Measurements from ENCODE around the gene CDK15. TPM values are rescaled to one million over a fixed set of nuclear protein-coding genes. Genes with fewer than 3 reads are reported as not detected.

CDK15 gene
- total RNA-seq, 1 donor from 2014 or later, result 0.21 TPM

- TF ChIP-seq EZH2phosphoT487 (IDR thresholded peaks at IDR 0.05) (no peak), CTCF (IDR thresholded peaks at IDR 0.05) (no peak), EZH2 (IDR thresholded peaks at IDR 0.05) (no peak)
- no peak overlapping the region for H2AFZ ChIP-seq (replicated peaks)
- no peak overlapping the region for H3K27ac ChIP-seq
- H3K79me2 ChIP-seq (ENCODE audit: low read depth), result no peaks in the 10 kb centered on the region
- Mint-ChIP-seq H3K4me3 (no peak overlapping the region), H3K4me1 (no peaks in the 10 kb centered on the region), H3K9me3 (no peaks in the 10 kb centered on the region), H3K36me3 (no peaks in the 10 kb centered on the region), H3K27me3 (ENCODE audit: insufficient read depth, low read depth) (peaks cover 5% of the 10 kb centered on the region), H3K27ac (no peak overlapping the region)
- no peak overlapping the region for H3K9ac ChIP-seq
- no peaks in the 10 kb centered on the region for H4K20me1 ChIP-seq (ENCODE audit: low read depth)
- H3F3A ChIP-seq (ENCODE audit: low read depth), result peaks cover 5% of the 10 kb centered on the region
- no peaks in the 10 kb centered on the region for H3K9me3 ChIP-seq (ENCODE audit: low read depth)
- DNase-seq (ENCODE audit: low spot score), result no peak
- no peak overlapping the region for H3K4me2 ChIP-seq
- H3K4me3 ChIP-seq, result no peak overlapping the region
- H3K36me3 ChIP-seq, result no peaks in the 10 kb centered on the region
- no peaks in the 10 kb centered on the region for H3K27me3 ChIP-seq
- H3K4me1 ChIP-seq, result no peaks in the 10 kb centered on the region
Measured at GRCh38 chr2:201789395-201789794, 16.9 kb upstream of the CDK15 start.

GRCh38 chr2:201790291-201790690 is 16.0 kb upstream of the CDK15 start:
- Mint-ChIP-seq H3K36me3 (no peaks in the 10 kb centered on the region), H3K27me3 (ENCODE audit: insufficient read depth, low read depth) (peaks cover 5% of the 10 kb centered on the region), H3K9me3 (no peaks in the 10 kb centered on the region), H3K4me1 (no peaks in the 10 kb centered on the region), H3K27ac (no peak overlapping the region), H3K4me3 (no peak overlapping the region)
- Histone ChIP-seq H3K36me3 (no peaks in the 10 kb centered on the region), H3K4me3 (no peak overlapping the region), H3K9ac (no peak overlapping the region), H3F3A (ENCODE audit: low read depth) (peaks cover 6% of the 10 kb centered on the region), H3K4me2 (no peak overlapping the region), H4K20me1 (ENCODE audit: low read depth) (no peaks in the 10 kb centered on the region), H2AFZ (replicated peaks) (no peak overlapping the region), H3K4me1 (no peaks in the 10 kb centered on the region), H3K27me3 (no peaks in the 10 kb centered on the region), H3K9me3 (ENCODE audit: low read depth) (no peaks in the 10 kb centered on the region), H3K79me2 (ENCODE audit: low read depth) (no peaks in the 10 kb centered on the region), H3K27ac (no peak overlapping the region)
- DNase-seq (ENCODE audit: low spot score), result no peak
- no peak for TF ChIP-seq CTCF (IDR thresholded peaks at IDR 0.05)
- no peak for TF ChIP-seq EZH2phosphoT487 (IDR thresholded peaks at IDR 0.05)
- no peak for TF ChIP-seq EZH2 (IDR thresholded peaks at IDR 0.05)

- no peak for DNase-seq (ENCODE audit: low spot score)
- H3K27ac ChIP-seq, result no peak overlapping the region
Measured at GRCh38 chr2:201790989-201791388, 15.3 kb upstream of the CDK15 start.

More at GRCh38 chr2:201790989-201791388, 15.3 kb upstream of the CDK15 start:
- Histone ChIP-seq H3F3A (ENCODE audit: low read depth) (peaks cover 11% of the 10 kb centered on the region), H4K20me1 (ENCODE audit: low read depth) (no peaks in the 10 kb centered on the region), H3K27me3 (no peaks in the 10 kb centered on the region), H3K79me2 (ENCODE audit: low read depth) (no peaks in the 10 kb centered on the region), H3K9me3 (ENCODE audit: low read depth) (no peaks in the 10 kb centered on the region), H3K4me1 (no peaks in the 10 kb centered on the region), H3K4me2 (no peak overlapping the region), H3K9ac (no peak overlapping the region), H3K36me3 (no peaks in the 10 kb centered on the region), H2AFZ (replicated peaks) (no peak overlapping the region), H3K4me3 (no peak overlapping the region)
- H3K27ac Mint-ChIP-seq, result no peak overlapping the region
- no peaks in the 10 kb centered on the region for H3K36me3 Mint-ChIP-seq
- H3K27me3 Mint-ChIP-seq (ENCODE audit: insufficient read depth, low read depth), result peaks cover 5% of the 10 kb centered on the region
- TF ChIP-seq CTCF (IDR thresholded peaks at IDR 0.05) (no peak), EZH2phosphoT487 (IDR thresholded peaks at IDR 0.05) (no peak), EZH2 (IDR thresholded peaks at IDR 0.05) (no peak)
- H3K9me3 Mint-ChIP-seq, result no peaks in the 10 kb centered on the region
- H3K4me1 Mint-ChIP-seq, result peaks cover 3% of the 10 kb centered on the region
- H3K4me3 Mint-ChIP-seq, result no peak overlapping the region

Measured in neural progenitor cell (in vitro differentiated cells).